Activated CD8-positive, alpha-beta memory T cell treated with anti-CD3 and anti-CD28 coated beads, Interleukin-2, amount 50 U/mL, for 1 hour (primary cell): Measurements from ENCODE around the gene CPA1.
"Not testable (repeated sequence)": the region's sequence is repeated elsewhere in the genome, so short reads cannot be mapped to it uniquely, and the experiment has no call there.

Experiments used
- DNase-seq: peaks from one replicate; pipeline ENCODE4 v3.0.0-alpha.2; 2020; ENCODE audit errors: extremely low read depth

Gene CPA1

DNA sequence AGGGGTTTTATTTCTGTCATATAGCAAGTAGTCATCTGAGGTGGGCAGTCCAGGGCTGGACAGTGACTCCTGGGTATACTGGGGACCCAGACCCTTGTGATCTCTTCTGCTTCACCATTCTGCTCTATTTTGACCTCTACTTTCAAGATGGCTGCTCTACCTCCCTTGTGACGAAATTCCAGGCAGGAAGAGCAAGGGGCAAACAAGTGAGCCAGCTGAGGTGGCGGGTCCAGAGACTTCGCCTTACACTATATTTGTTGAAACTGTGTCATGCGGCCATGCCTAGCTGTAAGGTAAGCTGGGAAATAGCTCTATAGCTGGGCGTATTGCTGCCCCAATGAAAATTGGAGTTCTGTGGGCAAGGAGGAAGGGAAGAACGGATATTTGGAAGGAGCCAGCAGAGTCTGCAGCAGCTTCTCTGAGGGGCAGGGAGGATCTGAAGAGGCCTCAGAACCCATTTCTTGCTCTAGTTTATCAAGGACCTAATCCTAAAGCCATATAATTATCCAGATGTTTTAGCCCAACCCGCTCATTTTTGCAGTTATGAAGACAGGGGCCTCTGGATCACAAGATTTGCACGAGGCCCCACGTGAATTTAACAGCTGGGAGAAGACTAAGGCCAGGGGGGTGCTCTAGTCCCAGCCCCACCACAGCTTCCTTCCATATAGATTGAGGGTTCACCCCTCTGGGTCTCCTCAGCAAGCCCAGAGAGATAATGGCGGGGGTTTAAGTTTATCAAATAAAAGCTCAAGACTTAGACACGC, 7.7 kb upstream of the CPA1 start:
- DNase-seq: no peak

DNA sequence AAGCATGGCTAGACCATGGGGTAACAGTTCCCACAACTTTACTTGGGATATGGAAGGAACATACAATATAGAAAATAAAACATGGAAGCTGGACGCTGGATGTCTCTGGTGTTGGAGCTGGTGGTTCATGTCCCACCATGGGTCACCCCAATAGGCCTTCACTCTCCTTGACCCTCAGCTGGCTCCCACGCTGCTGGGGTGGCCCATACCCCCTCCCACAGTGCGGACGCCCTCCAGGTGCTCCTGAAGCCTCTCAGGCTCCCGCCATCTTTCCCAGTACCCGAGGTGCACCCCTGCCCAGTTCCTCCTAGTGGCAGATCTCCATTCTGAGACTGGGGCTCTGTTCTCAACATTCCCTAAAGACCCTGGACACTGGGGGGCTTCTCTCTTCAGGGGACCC, 5.8 kb upstream of the CPA1 start:
- no peak for DNase-seq

DNA sequence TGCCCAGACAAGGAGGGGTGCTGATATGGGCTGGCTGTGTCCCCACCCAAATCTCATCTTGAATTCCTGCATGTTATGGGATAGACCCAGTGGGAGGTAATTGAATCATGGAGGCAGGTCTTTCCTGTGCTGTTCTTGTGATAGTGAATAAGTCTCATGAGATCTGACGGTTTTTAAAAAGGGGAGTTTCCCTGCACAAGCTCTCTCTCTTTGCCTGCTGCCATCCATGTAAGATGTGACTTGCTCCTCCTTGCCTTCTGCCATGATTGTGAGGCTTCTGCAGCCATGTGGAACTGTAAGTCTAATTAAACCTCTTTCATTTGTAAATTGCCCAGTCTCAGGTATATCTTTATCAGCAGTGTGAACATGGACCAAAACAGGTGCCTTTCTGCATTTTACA, 3.8 kb upstream of the CPA1 start:
- not testable (repeated sequence) for DNase-seq

DNA sequence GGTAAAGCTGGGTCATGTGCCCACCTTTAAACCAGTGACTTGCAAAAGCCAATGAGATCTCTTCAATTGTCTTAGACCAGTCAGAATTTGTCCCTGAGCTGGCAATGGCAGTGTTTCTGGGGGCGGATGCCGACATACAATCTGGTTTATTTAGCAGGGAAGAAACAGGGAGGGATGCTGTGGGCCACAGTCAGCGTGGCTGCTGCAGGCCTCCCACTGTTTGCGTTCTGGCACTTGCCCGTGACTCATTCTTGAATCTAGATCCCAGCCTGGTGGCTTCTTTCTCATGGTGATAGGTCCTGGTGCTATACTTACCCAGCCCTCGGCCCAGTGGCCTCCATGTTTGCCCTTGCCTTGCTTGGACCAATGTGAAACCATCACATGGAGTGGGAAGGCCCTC, 3.1 kb upstream of the CPA1 start:
- no peak for DNase-seq

- no peak for DNase-seq
Observed at GRCh38 chr7:130379019-130379418, 1.3 kb upstream of the CPA1 start.

DNA sequence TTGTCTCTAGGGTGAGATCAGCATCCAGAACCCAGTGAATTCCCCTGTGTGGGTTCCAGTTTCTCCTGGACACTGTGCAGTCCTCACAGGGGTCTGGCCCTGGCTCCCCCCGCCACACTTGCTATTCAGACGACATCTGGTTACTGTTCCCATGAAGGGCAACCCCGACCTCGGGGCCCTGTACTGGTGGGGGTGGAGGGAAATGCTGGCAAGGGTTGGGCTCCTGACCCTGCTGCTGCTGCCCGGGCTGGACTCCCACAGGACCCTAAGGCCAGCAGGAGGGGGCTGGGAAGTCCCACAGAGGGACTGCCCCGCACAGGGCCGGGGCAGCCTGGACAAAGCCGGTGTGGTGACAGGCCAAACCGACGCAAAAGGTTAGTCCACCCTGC, 768 bp upstream of the CPA1 start:
- no peak for DNase-seq

GRCh38 chr7:130380861-130381455, 664 bp downstream of the CPA1 start:
- DNase-seq: no peak

- no peak for DNase-seq
Observed at GRCh38 chr7:130381468-130382312, 1.4 kb downstream of the CPA1 start.

DNA sequence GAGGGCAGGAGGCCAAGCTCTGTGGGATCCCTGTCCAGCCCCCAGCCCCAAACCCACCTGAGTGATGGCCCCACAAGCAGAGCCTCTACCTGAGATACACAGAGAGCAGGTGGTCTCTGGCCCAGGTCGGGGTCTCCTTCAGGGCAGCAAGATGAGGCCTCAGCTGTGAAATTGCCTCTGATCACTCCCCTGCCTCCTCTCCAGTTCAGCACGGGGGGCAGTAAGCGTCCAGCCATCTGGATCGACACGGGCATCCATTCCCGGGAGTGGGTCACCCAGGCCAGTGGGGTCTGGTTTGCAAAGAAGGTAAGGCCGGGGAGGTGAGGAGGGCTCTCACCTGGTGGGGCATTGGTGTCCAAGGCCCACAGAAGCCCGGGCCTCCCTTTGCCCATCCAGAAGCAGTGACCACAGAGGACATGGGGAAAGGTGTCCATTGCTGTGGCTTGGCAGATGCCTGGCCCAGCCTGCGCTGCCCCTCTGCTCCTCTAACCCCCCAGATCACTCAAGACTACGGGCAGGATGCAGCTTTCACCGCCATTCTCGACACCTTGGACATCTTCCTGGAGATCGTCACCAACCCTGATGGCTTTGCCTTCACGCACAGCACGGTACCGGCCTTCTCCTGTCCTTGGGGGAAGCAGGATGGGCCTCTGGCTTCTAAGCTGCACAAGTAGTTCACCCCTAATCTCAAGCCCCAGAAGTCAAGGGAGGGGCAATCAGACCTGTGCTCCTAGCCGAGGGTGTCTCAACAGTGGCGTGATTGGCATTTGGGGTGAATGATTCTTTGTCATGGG, 3.1 kb downstream of the CPA1 start:
- no peak for DNase-seq

- DNase-seq: no peak
Observed at GRCh38 chr7:130384371-130384801, 4.1 kb downstream of the CPA1 start.

GRCh38 chr7:130384841-130385599, 4.7 kb downstream of the CPA1 start:
- DNase-seq: no peak

DNA sequence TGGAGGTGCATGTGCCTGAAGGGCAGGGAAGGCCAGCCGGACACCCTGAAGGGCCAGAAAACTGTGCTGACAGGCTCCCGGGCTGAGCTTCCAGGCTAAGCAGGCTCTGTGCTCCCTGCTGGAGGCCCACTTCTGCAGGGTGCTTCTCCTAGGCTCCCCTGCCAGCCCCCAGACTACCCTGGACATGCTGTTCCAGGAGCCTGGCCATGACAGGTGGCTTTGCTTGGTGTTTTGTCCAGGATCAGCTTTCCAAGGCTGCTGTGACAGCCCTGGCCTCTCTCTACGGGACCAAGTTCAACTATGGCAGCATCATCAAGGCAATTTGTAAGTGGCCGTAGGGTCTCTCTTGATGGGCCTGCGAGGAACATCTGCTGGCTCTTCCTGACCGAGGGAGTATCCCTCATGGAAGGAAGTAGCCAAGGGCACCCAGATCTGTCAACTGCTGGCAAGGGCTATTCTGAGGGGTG, 5.3 kb downstream of the CPA1 start:
- no peak for DNase-seq

- no peak for DNase-seq
Observed at GRCh38 chr7:130386876-130387275, 6.6 kb downstream of the CPA1 start.

DNA sequence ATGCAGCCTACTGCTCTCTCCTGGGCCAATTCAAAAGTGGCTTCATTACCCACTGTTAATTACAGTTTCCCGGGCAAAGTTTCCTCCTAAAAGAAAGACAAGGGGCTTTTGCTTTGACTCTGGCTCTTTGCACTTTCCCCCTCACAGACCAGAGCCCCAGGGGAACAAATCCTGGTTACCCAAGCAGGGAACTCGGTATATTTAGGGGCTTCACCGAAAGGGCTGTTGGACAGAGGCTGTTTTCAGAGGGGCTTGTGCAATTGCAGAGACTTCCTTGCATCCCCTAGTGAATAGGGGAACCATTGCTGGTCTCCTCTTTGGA, 7.0 kb downstream of the CPA1 start:
- no peak for DNase-seq

DNA sequence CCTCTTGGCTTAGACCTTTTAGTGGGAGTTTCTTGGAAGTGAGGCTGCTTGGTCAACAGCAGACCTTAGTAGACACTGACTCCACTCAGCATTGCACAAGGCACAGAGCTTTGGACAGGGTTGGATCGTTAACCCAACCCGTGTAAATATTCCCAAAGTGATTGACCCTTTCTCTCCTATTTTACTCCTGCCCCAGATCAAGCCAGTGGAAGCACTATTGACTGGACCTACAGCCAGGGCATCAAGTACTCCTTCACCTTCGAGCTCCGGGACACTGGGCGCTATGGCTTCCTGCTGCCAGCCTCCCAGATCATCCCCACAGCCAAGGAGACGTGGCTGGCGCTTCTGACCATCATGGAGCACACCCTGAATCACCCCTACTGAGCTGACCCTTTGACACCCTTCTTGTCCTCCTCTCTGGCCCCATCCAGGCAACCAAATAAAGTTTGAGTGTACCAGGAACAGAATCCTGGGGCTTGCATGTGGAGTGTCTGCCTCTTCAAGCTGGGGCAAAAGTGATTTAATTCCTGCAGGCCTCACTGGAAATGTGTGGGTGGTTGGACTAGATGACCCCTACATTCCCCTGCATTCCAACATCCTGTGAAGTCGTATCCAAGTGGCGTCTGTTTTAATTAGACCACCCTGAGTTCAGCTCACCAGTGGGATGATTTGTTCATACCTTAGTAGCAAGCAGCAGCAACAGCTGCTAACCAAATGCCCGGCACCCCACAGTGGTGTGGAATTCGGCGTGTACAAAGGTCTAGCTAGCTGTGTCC, 7.5 kb downstream of the CPA1 start:
- no peak for DNase-seq

- DNase-seq: no peak
Observed at GRCh38 chr7:130388671-130389070, 8.4 kb downstream of the CPA1 start.

DNA sequence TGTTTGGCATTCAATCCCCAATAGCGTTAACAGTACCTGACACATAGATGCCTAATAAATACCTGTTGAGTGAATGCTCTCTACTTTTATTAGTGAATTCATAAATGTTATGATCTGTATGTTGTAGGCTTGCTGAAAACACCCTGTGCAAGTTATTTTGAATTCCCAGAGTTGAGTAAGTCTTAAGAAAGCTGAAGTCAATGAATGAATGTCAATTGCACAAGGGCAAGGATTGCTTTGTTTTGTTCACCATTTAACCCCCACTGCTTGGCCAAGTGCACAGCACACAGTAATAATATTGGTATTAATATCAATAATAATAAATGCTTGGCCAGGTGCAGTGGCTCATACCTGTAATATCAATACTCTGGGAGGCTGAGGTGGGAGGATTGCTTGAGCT, 10.2 kb downstream of the CPA1 start:
- DNase-seq: no peak

DNA sequence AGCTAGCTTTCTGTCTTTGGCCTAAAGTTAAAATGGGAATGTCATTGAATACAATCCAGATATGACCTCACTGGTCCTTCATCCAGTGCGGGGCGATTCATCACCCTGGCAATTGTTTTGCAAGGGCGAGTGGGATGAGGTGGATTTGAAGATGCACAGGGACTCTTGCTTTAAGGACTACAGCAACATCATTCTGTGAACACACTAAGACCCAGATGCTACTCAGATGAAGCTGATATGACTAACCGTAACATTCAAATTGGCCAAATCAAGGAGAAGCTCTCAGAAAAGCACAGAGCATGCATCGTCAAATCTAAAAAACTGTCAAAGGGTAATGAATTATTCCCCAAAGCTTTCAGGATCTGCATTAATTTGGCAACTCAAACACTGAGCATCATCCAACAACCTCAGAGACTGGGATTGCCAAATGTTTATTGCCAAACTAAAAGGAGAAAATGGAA, 12.8 kb downstream of the CPA1 start:
- no peak for DNase-seq

GRCh38 chr7:130393841-130394411, 13.6 kb downstream of the CPA1 start:
- no peak for DNase-seq
